OCI-LY7 (cell line): ENCODE data around the gene TMPRSS9.

Experiments
- EZH2phosphoT487 ChIP-seq: fragments of 200-600 bp; sonication (generic); IDR thresholded peaks from 2 replicates; pipeline ENCODE4 v1.6.1; 2018; ENCODE audit warnings: low read depth, borderline replicate concordance, mild to moderate bottlenecking, mixed run types, antibody characterized with exemption, low read length, moderate library complexity, mixed read lengths
- TF ChIP-seq, protein P1 (sequence below): fragments of 200-600 bp; sonication (generic); conservative IDR thresholded peaks from 2 replicates; pipeline ENCODE4 v1.5.1; 2014; ENCODE audit warnings: mild to moderate bottlenecking, antibody characterized with exemption, low read length, moderate library complexity, mixed read lengths

DNA sequence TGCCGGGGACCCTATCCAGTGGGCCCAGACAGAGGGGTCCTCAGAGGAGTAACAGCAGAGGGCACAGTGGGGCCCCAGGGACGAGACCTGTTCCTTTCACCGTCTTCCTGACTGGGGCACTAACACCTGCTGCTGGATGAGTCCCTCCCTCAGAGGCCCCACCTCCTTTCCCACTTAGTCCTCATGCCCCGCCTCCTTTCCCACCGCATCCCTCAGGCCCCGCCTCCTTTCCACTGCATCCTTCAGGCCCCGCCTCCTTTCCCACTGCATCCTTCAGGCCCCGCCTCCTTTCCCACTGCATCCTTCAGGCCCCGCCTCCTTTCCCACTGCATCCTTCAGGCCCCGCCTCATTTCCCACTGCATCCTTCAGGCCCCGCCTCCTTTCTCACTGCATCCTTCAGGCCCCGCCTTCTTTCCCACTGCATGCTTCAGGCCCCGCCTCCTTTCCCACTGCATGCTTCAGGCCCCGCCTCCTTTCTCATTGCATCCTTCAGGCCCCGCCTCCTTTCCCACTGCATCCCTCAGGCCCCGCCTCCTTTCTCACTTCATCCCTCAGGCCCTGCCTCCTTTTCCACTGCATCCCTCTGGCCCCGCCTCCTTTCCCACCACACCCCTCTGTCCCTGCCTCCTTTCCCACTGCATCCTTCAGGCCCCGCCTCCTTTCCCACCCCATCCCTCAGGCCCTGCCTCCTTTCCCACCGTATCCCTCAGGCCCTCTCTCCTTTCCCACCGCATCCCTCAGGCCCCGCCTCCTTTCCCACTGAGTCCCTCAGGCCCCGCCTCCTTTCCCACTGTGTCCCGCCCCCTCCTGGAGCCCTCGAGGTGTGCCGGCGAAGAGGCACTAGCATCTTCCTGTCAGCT, 24.8 kb upstream of the TMPRSS9 start:
- TF ChIP-seq, protein P1, sequence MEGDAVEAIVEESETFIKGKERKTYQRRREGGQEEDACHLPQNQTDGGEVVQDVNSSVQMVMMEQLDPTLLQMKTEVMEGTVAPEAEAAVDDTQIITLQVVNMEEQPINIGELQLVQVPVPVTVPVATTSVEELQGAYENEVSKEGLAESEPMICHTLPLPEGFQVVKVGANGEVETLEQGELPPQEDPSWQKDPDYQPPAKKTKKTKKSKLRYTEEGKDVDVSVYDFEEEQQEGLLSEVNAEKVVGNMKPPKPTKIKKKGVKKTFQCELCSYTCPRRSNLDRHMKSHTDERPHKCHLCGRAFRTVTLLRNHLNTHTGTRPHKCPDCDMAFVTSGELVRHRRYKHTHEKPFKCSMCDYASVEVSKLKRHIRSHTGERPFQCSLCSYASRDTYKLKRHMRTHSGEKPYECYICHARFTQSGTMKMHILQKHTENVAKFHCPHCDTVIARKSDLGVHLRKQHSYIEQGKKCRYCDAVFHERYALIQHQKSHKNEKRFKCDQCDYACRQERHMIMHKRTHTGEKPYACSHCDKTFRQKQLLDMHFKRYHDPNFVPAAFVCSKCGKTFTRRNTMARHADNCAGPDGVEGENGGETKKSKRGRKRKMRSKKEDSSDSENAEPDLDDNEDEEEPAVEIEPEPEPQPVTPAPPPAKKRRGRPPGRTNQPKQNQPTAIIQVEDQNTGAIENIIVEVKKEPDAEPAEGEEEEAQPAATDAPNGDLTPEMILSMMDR, result no peak
- no peak for TF ChIP-seq EZH2phosphoT487
